H9 (cell line): ENCODE data around the gene PDPR. TPM values are rescaled to one million over a fixed set of nuclear protein-coding genes. Genes with fewer than 3 reads are reported as not detected.

Experiments used
- DNase-seq: peaks from one replicate; pipeline ENCODE4 v3.0.0-alpha.2; 2017
- H2AFZ ChIP-seq: one replicate; pipeline ENCODE4 v1.6.1; 2013; ENCODE audit warnings: mild to moderate bottlenecking, low read length, control low read depth, moderate library complexity
- H2AK5ac ChIP-seq: 2 replicates; pipeline ENCODE4 v1.6.1; 2013; ENCODE audit warnings: low read length, control low read depth, mixed read lengths; ENCODE audit not compliant: insufficient read length
- H2BK120ac ChIP-seq: one replicate; pipeline ENCODE4 v1.6.1; 2013; ENCODE audit warnings: low read depth, mild to moderate bottlenecking, low read length, control low read depth, inconsistent platforms; ENCODE audit not compliant: poor library complexity, severe bottlenecking
- H2BK12ac ChIP-seq: 2 replicates; pipeline ENCODE4 v1.6.1; 2013; ENCODE audit warnings: low read length, control low read depth, mixed read lengths, low read depth; ENCODE audit not compliant: insufficient read length
- H2BK15ac ChIP-seq: 2 replicates; pipeline ENCODE4 v1.6.1; 2013; ENCODE audit warnings: low read depth, low read length, control low read depth
- H2BK20ac ChIP-seq: one replicate; pipeline ENCODE4 v1.6.1; 2013; ENCODE audit warnings: low read depth, mild to moderate bottlenecking, low read length, control low read depth, inconsistent platforms; ENCODE audit not compliant: poor library complexity, severe bottlenecking
- H2BK5ac ChIP-seq: 2 replicates; pipeline ENCODE4 v1.6.1; 2013; ENCODE audit warnings: low read length, control low read depth, mixed read lengths; ENCODE audit not compliant: insufficient read length
- H3K14ac ChIP-seq: 2 replicates; pipeline ENCODE4 v1.6.1; 2013; ENCODE audit warnings: low read length, control low read depth; ENCODE audit not compliant: insufficient read depth
- H3K18ac ChIP-seq: 2 replicates; pipeline ENCODE4 v1.6.1; 2013; ENCODE audit warnings: low read depth, mild to moderate bottlenecking, mixed read lengths, low read length, control low read depth; ENCODE audit not compliant: insufficient read length
- H3K23ac ChIP-seq: 2 replicates; pipeline ENCODE4 v1.6.1; 2013; ENCODE audit warnings: low read length, control low read depth, mixed read lengths, low read depth; ENCODE audit not compliant: insufficient read length
- H3K23me2 ChIP-seq: 2 replicates; pipeline ENCODE4 v1.6.1; 2013; ENCODE audit warnings: low read depth, mild to moderate bottlenecking, mixed read lengths, low read length, control low read depth; ENCODE audit not compliant: insufficient read length, poor library complexity, severe bottlenecking
- H3K27ac ChIP-seq: 2 replicates; pipeline ENCODE4 v1.5.1; 2013; ENCODE audit warnings: low read length, control low read depth, mixed read lengths, low read depth; ENCODE audit not compliant: insufficient read length
- H3K27me3 ChIP-seq: 2 replicates; pipeline ENCODE4 v1.6.1; 2013; ENCODE audit warnings: low read length, control low read depth, inconsistent platforms; ENCODE audit not compliant: insufficient read depth
- H3K4ac ChIP-seq: 2 replicates; pipeline ENCODE4 v1.6.1; 2013; ENCODE audit warnings: low read depth, mild to moderate bottlenecking, control low read depth, inconsistent platforms, low read length, moderate library complexity
- H3K4me1 ChIP-seq: 2 replicates; pipeline ENCODE4 v1.6.1; 2013; ENCODE audit warnings: low read length, control low read depth, inconsistent platforms; ENCODE audit not compliant: insufficient read depth
- H3K4me2 ChIP-seq: 2 replicates; pipeline ENCODE4 v1.6.1; 2013; ENCODE audit warnings: low read length, control low read depth, mixed read lengths; ENCODE audit not compliant: insufficient read length, insufficient read depth
- H3K56ac ChIP-seq: 2 replicates; pipeline ENCODE4 v1.6.1; 2013; ENCODE audit warnings: low read depth, mild to moderate bottlenecking, mixed read lengths, low read length, control low read depth; ENCODE audit not compliant: insufficient read length
- H3K79me1 ChIP-seq: 2 replicates; pipeline ENCODE4 v1.6.1; 2013; ENCODE audit warnings: low read depth, mild to moderate bottlenecking, moderate library complexity, low read length, control low read depth, inconsistent platforms; ENCODE audit not compliant: insufficient read depth, poor library complexity, severe bottlenecking
- H3K79me2 ChIP-seq: 2 replicates; pipeline ENCODE4 v1.6.1; 2013; ENCODE audit warnings: low read length, control low read depth, inconsistent platforms; ENCODE audit not compliant: insufficient read depth
- H3K9ac ChIP-seq: 2 replicates; pipeline ENCODE4 v1.6.1; 2013; ENCODE audit warnings: low read length, control low read depth, mixed read lengths; ENCODE audit not compliant: insufficient read length; ENCODE audit errors: extremely low read depth
- H3K9me3 ChIP-seq: one replicate; pipeline ENCODE4 v1.6.1; 2013; ENCODE audit warnings: low read depth, low read length, inconsistent platforms; ENCODE audit not compliant: control insufficient read depth
- H3T11ph ChIP-seq: one replicate; pipeline ENCODE4 v1.6.1; 2013; ENCODE audit warnings: mild to moderate bottlenecking, low read length, control low read depth, inconsistent platforms
- H4K20me1 ChIP-seq: one replicate; pipeline ENCODE4 v1.6.1; 2013; ENCODE audit not compliant: control insufficient read depth, insufficient read length, insufficient read depth
- H4K5ac ChIP-seq: 2 replicates; pipeline ENCODE4 v1.6.1; 2013; ENCODE audit warnings: low read depth, mild to moderate bottlenecking, mixed read lengths, low read length, control low read depth; ENCODE audit not compliant: insufficient read length
- H4K8ac ChIP-seq: replicated peaks from 2 replicates; pipeline ENCODE4 v1.6.1; 2013; ENCODE audit warnings: low read length, control low read depth, mixed read lengths, low read depth; ENCODE audit not compliant: insufficient read length
- H4K91ac ChIP-seq: 2 replicates; pipeline ENCODE4 v1.6.1; 2013; ENCODE audit warnings: low read depth, mild to moderate bottlenecking, moderate library complexity, mixed read lengths, low read length, control low read depth; ENCODE audit not compliant: insufficient read length
- H3K27ac Mint-ChIP-seq, 3 experiments: 2 replicates in 2 of 3; 3 replicates in 1 of 3; pipeline ENCODE4 v1.8.0; 2020 to 2021; ENCODE audit warnings: mixed read lengths in 3 of 3, mild to moderate bottlenecking in 1 of 3, moderate library complexity in 1 of 3
- H3K27me3 Mint-ChIP-seq: 2 replicates; pipeline ENCODE4 v1.8.0; 2021; ENCODE audit warnings: low read depth, mild to moderate bottlenecking, moderate library complexity, mixed read lengths
- H3K36me3 Mint-ChIP-seq, 3 experiments: 2 replicates in 2 of 3; 3 replicates in 1 of 3; pipeline ENCODE4 v1.8.0; 2020 to 2021; ENCODE audit warnings: low read depth in 3 of 3, mixed read lengths in 3 of 3; ENCODE audit not compliant: insufficient read depth in 1 of 3
- H3K4me1 Mint-ChIP-seq, 2 experiments: 2 replicates each; pipeline ENCODE4 v1.8.0; 2020; ENCODE audit warnings: mixed read lengths in 2 of 2
- H3K4me3 Mint-ChIP-seq, 2 experiments: 2 replicates in 1 of 2; 3 replicates in 1 of 2; pipeline ENCODE4 v1.8.0; 2020 to 2021; ENCODE audit warnings: mild to moderate bottlenecking in 2 of 2, mixed read lengths in 2 of 2, moderate library complexity in 1 of 2
- H3K9me3 Mint-ChIP-seq, 2 experiments: 2 replicates in 1 of 2; 3 replicates in 1 of 2; pipeline ENCODE4 v1.8.0; 2020; ENCODE audit warnings: mild to moderate bottlenecking in 2 of 2, mixed read lengths in 2 of 2, moderate library complexity in 1 of 2
- CTCF ChIP-seq: fragments of 200-600 bp; sonication (generic); conservative IDR thresholded peaks from 3 replicates; pipeline ENCODE4 v1.8.0; 2021; ENCODE audit warnings: antibody characterized with exemption, mild to moderate bottlenecking
- WGBS: extraction: QIAGEN DNeasy Blood & Tissue Kit; methylation state at CpG from one replicate; pipeline ENCODE4 v1.1.7; 2013; ENCODE audit warnings: missing lambda C conversion rate, low lambda C conversion rate, mixed read lengths; ENCODE audit not compliant: insufficient read length; ENCODE audit errors: extremely low coverage; 5-methylcytosine and 5-hydroxymethylcytosine counted together
- total RNA-seq: library from RNA; stranded (reverse); gene quantifications from 2 replicates; pipeline ENCODE4 v1.2.1, GENCODE V29; 2021

Gene PDPR
- total RNA-seq, 1 experiment from 2014 or later: 37.2 TPM

- no peak overlapping the region for H3K9ac ChIP-seq
- no peak overlapping the region for H3K4me2 ChIP-seq
- no peak overlapping the region for H2BK20ac ChIP-seq
- no peak overlapping the region for H3K14ac ChIP-seq
- H3K27ac ChIP-seq: no peak overlapping the region
- TF ChIP-seq CTCF: no peak
- H3K4me1 ChIP-seq: no peaks in the 10 kb centered on the region
- no peaks in the 10 kb centered on the region for H3K27me3 ChIP-seq
- H2BK5ac ChIP-seq: no peak overlapping the region
- Mint-ChIP-seq H3K9me3 (no peaks in the 10 kb centered on the region), H3K36me3 (peaks cover 30 to 36% (median 34%) of the 10 kb centered on the region in 3 experiments; a peak in 6 of 7 replicates), H3K4me1 (no peaks in the 10 kb centered on the region), H3K27ac (peak overlapping the region in 2 of 3 experiments; percentile 4 to 51; a peak in 4 of 7 replicates), H3K27me3 (no peaks in the 10 kb centered on the region), H3K4me3 (no peak overlapping the region)
- no peaks in the 10 kb centered on the region for H4K20me1 ChIP-seq
- H4K8ac ChIP-seq: no peak overlapping the region
- no peak overlapping the region for H2BK15ac ChIP-seq
- no peak overlapping the region for H2AK5ac ChIP-seq
- H3K79me1 ChIP-seq: no peaks in the 10 kb centered on the region
- no peak overlapping the region for H3K18ac ChIP-seq
- no peaks in the 10 kb centered on the region for H3K9me3 ChIP-seq
- no peak overlapping the region for H3T11ph ChIP-seq
- H3K23me2 ChIP-seq: peaks cover 2% of the 10 kb centered on the region
- no peak overlapping the region for H3K4ac ChIP-seq
- H3K23ac ChIP-seq: no peak overlapping the region
- no peaks in the 10 kb centered on the region for H3K79me2 ChIP-seq
- no peak for DNase-seq
- no peak overlapping the region for H3K56ac ChIP-seq
- H2BK12ac ChIP-seq: no peak overlapping the region
- WGBS: no CpG with 5 or more reads among the region's 11 CpGs
- no peak overlapping the region for H4K5ac ChIP-seq
- H4K91ac ChIP-seq: no peak overlapping the region
- no peak overlapping the region for H2BK120ac ChIP-seq
- no peak overlapping the region for H2AFZ ChIP-seq
Observed at GRCh38 chr16:70157105-70157476, 43.0 kb downstream of the PDPR start.
